ENCODE results near the gene S100A4. TPM values are rescaled to one million over a fixed set of nuclear protein-coding genes. Genes with fewer than 3 reads are reported as not detected.
A peak's percentile ranks its signal among the peaks of the same experiment; 100 is the strongest.
"Not testable (repeated sequence)": the region's sequence is repeated elsewhere in the genome, so short reads cannot be mapped to it uniquely, and the experiment has no call there.

S100A4 gene
- total RNA-seq, 1 donor = 793 TPM

- H3K9me3 ChIP-seq (ENCODE audit: low read depth, low read length) = no peaks in the 10 kb centered on the region
- H3K4me1 ChIP-seq (ENCODE audit: insufficient read depth, low read length) = peaks cover 62% of the 10 kb centered on the region
- no peaks in the 10 kb centered on the region for H3K27me3 ChIP-seq (ENCODE audit: insufficient read depth, low read length)
- H3K4me3 ChIP-seq (ENCODE audit: low read length) = peak overlapping the region; percentile 78
Measured at GRCh38 chr1:153534925-153535241, 10.7 kb downstream of the S100A4 start.

- H3K9me3 ChIP-seq (ENCODE audit: low read depth, low read length) = no peaks in the 10 kb centered on the region
- peaks cover 58% of the 10 kb centered on the region for H3K4me1 ChIP-seq (ENCODE audit: insufficient read depth, low read length)
- H3K27me3 ChIP-seq (ENCODE audit: insufficient read depth, low read length) = no peaks in the 10 kb centered on the region
- peak overlapping the region; percentile 78 for H3K4me3 ChIP-seq (ENCODE audit: low read length)
Measured at GRCh38 chr1:153534226-153534924, 11.2 kb downstream of the S100A4 start.

GRCh38 chr1:153533689-153534201 lies 11.9 kb downstream of the S100A4 start:
- no peaks in the 10 kb centered on the region for H3K27me3 ChIP-seq (ENCODE audit: insufficient read depth, low read length)
- peaks cover 57% of the 10 kb centered on the region for H3K4me1 ChIP-seq (ENCODE audit: insufficient read depth, low read length)
- no peaks in the 10 kb centered on the region for H3K9me3 ChIP-seq (ENCODE audit: low read depth, low read length)
- peak overlapping the region; percentile 78 for H3K4me3 ChIP-seq (ENCODE audit: low read length)

GRCh38 chr1:153532769-153533599 lies 12.6 kb downstream of the S100A4 start:
- H3K9me3 ChIP-seq (ENCODE audit: low read depth, low read length) = no peaks in the 10 kb centered on the region
- H3K4me3 ChIP-seq (ENCODE audit: low read length) = peak overlapping the region; percentile 78
- H3K27me3 ChIP-seq (ENCODE audit: insufficient read depth, low read length) = no peaks in the 10 kb centered on the region
- peaks cover 53% of the 10 kb centered on the region for H3K4me1 ChIP-seq (ENCODE audit: insufficient read depth, low read length)

DNA sequence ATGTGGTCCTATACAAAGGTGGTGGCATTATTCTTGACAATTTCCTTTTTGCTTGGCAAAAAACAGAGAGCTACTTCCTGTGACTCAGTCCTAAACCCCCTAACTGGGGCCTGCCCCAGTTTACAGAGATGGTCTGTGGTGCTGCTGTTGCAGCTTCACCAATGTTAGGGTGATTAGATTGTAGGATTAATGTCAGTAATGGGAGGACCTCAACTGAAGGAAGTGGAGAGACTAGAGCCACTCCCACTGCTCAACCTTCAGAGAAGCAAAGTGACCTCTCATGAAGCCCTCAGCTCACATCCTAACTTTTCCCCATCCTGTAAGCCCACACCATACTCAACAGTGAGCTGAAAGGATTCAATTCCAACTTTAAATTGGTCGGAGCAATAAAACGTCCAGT lies 13.4 kb downstream of the S100A4 start:
- no peaks in the 10 kb centered on the region for H3K9me3 ChIP-seq (ENCODE audit: low read depth, low read length)
- H3K27me3 ChIP-seq (ENCODE audit: insufficient read depth, low read length) = no peaks in the 10 kb centered on the region
- no peak overlapping the region for H3K4me3 ChIP-seq (ENCODE audit: low read length)
- peaks cover 58% of the 10 kb centered on the region for H3K4me1 ChIP-seq (ENCODE audit: insufficient read depth, low read length)

GRCh38 chr1:153531638-153532037 lies 14.0 kb downstream of the S100A4 start:
- H3K9me3 ChIP-seq (ENCODE audit: low read depth, low read length) = no peaks in the 10 kb centered on the region
- peaks cover 55% of the 10 kb centered on the region for H3K4me1 ChIP-seq (ENCODE audit: insufficient read depth, low read length)
- no peaks in the 10 kb centered on the region for H3K27me3 ChIP-seq (ENCODE audit: insufficient read depth, low read length)
- no peak overlapping the region for H3K4me3 ChIP-seq (ENCODE audit: low read length)

DNA sequence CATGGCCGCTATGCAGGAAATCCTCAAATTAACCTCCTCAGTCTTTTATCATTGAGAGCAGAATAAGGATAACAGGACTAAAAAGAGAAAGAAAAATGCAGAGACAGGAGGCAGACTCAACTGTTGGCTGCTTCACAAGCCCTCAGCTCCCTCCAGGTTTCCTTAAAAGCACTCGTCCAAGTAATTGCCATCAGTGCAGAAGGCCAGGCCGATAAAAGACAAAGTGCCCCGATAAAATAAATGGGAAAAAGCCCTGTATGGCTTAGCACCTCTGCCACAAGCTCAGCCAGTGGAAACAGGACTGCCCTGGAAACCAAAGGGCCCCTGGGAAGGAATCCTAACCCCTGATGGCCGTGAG lies 17.9 kb downstream of the S100A4 start:
- H3K9me3 ChIP-seq (ENCODE audit: low read depth, low read length) = no peaks in the 10 kb centered on the region
- no peak overlapping the region for H3K4me3 ChIP-seq (ENCODE audit: low read length)
- H3K4me1 ChIP-seq (ENCODE audit: insufficient read depth, low read length) = peaks cover 28% of the 10 kb centered on the region
- no peaks in the 10 kb centered on the region for H3K27me3 ChIP-seq (ENCODE audit: insufficient read depth, low read length)

DNA sequence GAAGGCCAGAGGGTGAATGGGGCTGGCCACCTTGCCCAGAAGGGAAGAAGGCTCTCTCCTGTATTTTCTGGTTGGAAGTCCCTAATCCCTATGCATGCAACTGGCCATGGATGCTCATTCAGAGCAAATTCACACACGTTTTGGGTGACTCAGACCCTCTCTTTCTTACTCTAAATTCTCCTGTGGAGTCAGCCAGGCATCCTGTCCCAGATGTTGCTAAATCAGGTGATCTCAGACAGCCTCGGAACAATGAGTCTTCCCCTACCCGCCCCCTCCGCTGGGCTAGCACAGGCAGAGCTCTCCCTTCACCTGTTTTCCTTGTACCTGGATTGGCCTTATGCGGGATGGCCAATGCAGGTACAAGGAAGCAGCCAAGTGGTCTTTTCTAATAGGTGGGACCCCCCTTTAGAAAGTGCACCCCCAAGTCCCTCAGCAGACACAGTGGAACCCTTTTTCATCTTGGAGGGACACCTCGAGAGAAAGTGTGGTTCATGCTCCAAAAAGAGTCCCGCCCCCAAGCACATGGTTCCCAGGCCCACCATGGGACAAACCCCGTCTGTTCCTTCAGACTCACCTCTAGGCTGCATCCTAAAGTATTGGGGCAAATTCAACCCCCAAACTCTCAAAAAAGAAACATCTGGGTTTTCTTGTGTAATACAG lies 18.5 kb downstream of the S100A4 start:
- H3K27me3 ChIP-seq (ENCODE audit: insufficient read depth, low read length) = no peaks in the 10 kb centered on the region
- H3K9me3 ChIP-seq (ENCODE audit: low read depth, low read length) = no peaks in the 10 kb centered on the region

DNA sequence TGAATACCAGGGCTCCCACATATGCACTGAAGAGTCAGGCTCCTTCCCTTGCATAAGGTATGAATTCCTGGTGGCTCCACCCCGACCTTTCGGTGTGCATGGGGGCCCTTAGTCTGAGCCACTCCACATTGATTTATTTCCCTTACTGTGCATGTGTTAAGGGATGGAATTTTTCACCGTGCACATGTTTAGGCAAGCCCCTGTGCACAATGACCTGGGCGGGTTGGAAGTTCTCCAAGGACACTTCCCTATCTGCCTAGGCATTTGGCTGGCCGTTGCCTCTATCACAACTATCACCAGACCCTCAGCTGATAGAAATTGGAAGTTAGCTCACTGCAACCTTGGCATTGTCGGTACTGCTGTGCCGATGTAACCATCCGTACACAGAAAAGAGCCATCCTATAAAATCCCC lies 19.5 kb downstream of the S100A4 start:
- no peaks in the 10 kb centered on the region for H3K27me3 ChIP-seq (ENCODE audit: insufficient read depth, low read length)
- H3K9me3 ChIP-seq (ENCODE audit: low read depth, low read length) = no peaks in the 10 kb centered on the region
- H3K4me3 ChIP-seq (ENCODE audit: low read length) = no peak overlapping the region
- H3K4me1 ChIP-seq (ENCODE audit: insufficient read depth, low read length) = peaks cover 16% of the 10 kb centered on the region

More for the DNA sequence above, 18.5 kb downstream of the S100A4 start:
- H3K4me1 ChIP-seq (ENCODE audit: insufficient read depth, low read length) = peaks cover 23% of the 10 kb centered on the region
- H3K4me3 ChIP-seq (ENCODE audit: low read length) = no peak overlapping the region

DNA sequence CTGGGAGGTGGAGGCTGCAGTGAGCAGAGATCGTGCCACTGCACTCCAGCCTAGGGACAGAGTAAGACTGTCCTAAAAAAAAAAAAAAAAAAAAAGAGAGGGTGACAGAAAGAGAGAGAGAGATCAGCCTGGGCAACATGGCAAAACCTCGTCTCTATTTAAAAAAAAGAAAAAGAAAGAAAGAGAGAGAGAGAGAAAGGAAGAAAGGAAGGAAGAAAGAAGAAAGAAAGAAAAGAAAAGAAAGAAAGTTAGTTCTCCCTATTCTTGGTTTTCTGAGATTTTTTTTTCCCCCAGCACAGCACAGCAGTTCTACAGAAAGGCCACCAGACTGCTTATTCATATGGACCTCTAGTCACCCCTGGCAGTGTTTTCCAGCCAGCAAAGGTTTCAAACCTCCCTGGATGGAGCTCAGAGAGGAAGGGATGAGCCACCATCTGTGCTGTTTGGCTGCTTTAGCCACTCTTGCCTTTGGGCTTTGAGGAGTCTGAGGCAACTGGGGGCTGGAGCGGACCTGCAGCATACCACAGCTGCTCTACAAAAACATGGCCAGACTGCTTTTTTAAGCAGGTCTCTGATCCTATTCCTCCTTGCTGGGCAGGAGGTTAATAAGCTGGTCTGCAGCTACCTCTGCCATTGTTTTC lies 20.4 kb downstream of the S100A4 start:
- Histone ChIP-seq H3K27me3 (ENCODE audit: insufficient read depth, low read length) (no peaks in the 10 kb centered on the region), H3K4me3 (ENCODE audit: low read length) (no peak overlapping the region), H3K4me1 (ENCODE audit: insufficient read depth, low read length) (peaks cover 16% of the 10 kb centered on the region), H3K9me3 (ENCODE audit: low read depth, low read length) (no peaks in the 10 kb centered on the region)

GRCh38 chr1:153522353-153523048 lies 23.1 kb downstream of the S100A4 start:
- not testable (repeated sequence) for H3K27me3 ChIP-seq (ENCODE audit: insufficient read depth, low read length); H3K9me3 ChIP-seq (ENCODE audit: low read depth, low read length); H3K4me3 ChIP-seq (ENCODE audit: low read length)
- H3K4me1 ChIP-seq (ENCODE audit: insufficient read depth, low read length) = peaks cover 28% of the 10 kb centered on the region

DNA sequence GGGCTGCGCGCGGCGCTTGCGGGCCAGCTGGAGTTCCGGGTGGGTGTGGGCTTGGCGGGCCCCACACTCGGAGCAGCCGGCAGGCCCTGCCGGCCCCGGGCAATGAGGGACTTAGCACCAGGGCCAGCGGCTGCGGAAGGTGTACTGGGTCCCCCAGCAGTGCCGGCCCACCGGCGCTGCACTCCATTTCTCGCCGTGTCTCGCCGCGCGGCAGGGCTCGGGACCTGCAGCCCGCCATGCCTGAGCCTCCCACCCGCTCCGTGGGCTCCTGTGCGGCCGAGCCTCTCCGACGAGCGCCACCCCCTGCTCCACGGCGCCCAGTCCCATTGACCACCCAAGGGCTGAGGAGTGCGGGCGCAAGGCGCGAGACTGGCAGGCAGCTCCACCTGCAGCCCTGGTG lies 23.8 kb downstream of the S100A4 start:
- H3K4me1 ChIP-seq (ENCODE audit: insufficient read depth, low read length) = peaks cover 28% of the 10 kb centered on the region
- not testable (repeated sequence) for H3K9me3 ChIP-seq (ENCODE audit: low read depth, low read length)

DNA sequence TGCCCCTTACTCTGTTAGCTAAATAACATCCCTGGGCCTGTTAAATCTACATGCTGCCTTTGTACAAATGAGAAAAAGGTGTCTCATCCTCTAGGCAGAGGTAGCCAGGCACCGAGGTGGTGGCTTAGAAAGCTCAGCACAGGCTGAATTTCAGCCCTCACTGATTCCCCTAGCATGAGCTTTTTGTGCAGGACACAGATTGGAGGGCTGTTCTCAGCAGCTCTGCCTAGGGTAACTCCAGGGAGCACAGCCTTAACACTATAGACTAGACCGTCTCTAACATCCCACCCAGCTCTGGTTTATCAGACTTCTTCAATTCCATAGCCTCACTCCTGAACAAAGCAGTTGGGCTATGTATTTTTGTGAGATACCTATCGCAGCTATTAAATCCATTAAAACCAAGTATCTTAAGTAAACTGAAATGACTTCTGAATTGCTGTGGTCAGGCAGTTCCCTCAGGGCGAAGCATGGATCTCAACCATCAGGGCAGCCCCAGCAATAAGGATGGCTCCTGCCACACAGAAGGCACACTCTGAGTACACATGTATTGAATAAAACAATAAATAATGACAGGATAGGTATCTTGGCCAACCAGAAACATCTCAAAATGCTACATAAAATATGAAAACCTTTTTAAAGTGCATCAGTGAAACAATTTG lies 24.7 kb downstream of the S100A4 start:
- Histone ChIP-seq H3K4me1 (ENCODE audit: insufficient read depth, low read length) (peaks cover 28% of the 10 kb centered on the region), H3K9me3 (ENCODE audit: low read depth, low read length) (no peaks in the 10 kb centered on the region), H3K27me3 (ENCODE audit: insufficient read depth, low read length) (no peaks in the 10 kb centered on the region), H3K4me3 (ENCODE audit: low read length) (no peak overlapping the region)

More for the DNA sequence above, 23.8 kb downstream of the S100A4 start:
- H3K4me3 ChIP-seq (ENCODE audit: low read length); H3K27me3 ChIP-seq (ENCODE audit: insufficient read depth, low read length): not testable (repeated sequence)

DNA sequence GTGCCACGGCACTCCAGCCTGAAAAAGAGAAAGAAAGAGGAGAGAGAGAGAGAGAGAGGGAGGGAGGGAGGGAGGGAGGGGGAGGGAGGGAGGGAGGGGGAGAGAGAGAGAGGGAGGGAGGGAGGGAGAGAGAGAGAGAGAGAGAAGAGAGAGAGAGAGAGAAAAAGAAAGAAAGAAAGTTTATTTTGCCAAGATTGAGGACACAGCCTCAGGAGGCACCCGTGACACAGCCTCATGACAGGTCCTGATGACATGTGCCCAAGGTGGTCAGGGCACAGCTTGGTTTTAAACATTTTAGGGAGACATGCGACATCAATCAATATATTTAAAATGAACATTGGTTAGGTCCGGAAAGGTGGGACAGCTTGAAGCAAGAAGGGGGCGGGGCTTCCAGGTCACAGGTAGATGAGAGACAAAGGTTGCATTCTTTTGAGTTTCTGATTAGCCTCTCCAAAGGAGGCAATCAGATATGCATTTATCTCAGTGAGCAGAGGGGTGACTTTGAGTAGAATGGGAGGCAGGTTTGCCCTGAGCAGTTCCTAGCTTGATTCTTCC lies 25.4 kb downstream of the S100A4 start:
- not testable (repeated sequence) for H3K4me3 ChIP-seq (ENCODE audit: low read length); H3K27me3 ChIP-seq (ENCODE audit: insufficient read depth, low read length); H3K9me3 ChIP-seq (ENCODE audit: low read depth, low read length)
- peaks cover 33% of the 10 kb centered on the region for H3K4me1 ChIP-seq (ENCODE audit: insufficient read depth, low read length)

Data from mononuclear cell (primary cell).